ENCODE measurements around the gene RYR1.

RYR1 gene

DNA sequence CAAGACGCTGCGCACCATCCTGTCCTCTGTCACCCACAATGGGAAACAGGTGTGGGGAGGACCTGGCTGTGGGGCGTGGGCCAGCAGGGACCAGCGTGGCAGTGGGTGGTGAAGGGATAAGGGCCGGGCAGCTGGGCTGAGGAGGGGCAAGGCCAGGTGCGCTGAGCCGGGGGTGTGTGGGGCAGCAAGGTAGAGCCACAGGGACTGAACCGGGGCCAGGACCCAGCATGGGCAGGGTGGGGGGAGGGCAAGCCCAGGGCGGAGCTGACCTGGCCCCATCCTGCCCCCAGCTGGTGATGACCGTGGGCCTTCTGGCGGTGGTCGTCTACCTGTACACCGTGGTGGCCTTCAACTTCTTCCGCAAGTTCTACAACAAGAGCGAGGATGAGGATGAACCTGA lies 146.6 kb downstream of the RYR1 start:
- no peaks in the 10 kb centered on the region; the same call in 1 of the 2 replicates for H3F3A ChIP-seq (ENCODE audit: control insufficient read depth, insufficient read depth)
- no peak overlapping the region for H3K4me2 ChIP-seq (ENCODE audit: low read length)
- no peaks in the 10 kb centered on the region for H4K20me1 ChIP-seq (ENCODE audit: control insufficient read depth, insufficient read depth, low read depth, low read length)
- H3K79me2 ChIP-seq (ENCODE audit: control insufficient read depth, low read length): no peaks in the 10 kb centered on the region
- H3K27ac ChIP-seq (ENCODE audit: low read depth, low read length): no peak overlapping the region
- no peak overlapping the region for H3K4me3 ChIP-seq (ENCODE audit: low read length)
- no peaks in the 10 kb centered on the region for H3K9me3 ChIP-seq (ENCODE audit: control insufficient read depth, insufficient read depth, low read length)
- peaks cover 16% of the 10 kb centered on the region for H3K4me1 ChIP-seq (ENCODE audit: control insufficient read depth, low read length)
- H3K27me3 ChIP-seq (ENCODE audit: control insufficient read depth, low read length): no peaks in the 10 kb centered on the region
- TF ChIP-seq EZH2phosphoT487 (IDR thresholded peaks at IDR 0.05; ENCODE audit: borderline replicate concordance, low read length): no peak
- TF ChIP-seq, protein P1, sequence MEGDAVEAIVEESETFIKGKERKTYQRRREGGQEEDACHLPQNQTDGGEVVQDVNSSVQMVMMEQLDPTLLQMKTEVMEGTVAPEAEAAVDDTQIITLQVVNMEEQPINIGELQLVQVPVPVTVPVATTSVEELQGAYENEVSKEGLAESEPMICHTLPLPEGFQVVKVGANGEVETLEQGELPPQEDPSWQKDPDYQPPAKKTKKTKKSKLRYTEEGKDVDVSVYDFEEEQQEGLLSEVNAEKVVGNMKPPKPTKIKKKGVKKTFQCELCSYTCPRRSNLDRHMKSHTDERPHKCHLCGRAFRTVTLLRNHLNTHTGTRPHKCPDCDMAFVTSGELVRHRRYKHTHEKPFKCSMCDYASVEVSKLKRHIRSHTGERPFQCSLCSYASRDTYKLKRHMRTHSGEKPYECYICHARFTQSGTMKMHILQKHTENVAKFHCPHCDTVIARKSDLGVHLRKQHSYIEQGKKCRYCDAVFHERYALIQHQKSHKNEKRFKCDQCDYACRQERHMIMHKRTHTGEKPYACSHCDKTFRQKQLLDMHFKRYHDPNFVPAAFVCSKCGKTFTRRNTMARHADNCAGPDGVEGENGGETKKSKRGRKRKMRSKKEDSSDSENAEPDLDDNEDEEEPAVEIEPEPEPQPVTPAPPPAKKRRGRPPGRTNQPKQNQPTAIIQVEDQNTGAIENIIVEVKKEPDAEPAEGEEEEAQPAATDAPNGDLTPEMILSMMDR (IDR thresholded peaks at IDR 0.05; ENCODE audit: low read depth, low read length, poor library complexity, severe bottlenecking): no peak
- H3K9me2 ChIP-seq (replicated peaks; ENCODE audit: control insufficient read depth, low read length): no peaks in the 10 kb centered on the region
- H3K36me3 ChIP-seq (ENCODE audit: control insufficient read depth, low read length): no peaks in the 10 kb centered on the region

DNA sequence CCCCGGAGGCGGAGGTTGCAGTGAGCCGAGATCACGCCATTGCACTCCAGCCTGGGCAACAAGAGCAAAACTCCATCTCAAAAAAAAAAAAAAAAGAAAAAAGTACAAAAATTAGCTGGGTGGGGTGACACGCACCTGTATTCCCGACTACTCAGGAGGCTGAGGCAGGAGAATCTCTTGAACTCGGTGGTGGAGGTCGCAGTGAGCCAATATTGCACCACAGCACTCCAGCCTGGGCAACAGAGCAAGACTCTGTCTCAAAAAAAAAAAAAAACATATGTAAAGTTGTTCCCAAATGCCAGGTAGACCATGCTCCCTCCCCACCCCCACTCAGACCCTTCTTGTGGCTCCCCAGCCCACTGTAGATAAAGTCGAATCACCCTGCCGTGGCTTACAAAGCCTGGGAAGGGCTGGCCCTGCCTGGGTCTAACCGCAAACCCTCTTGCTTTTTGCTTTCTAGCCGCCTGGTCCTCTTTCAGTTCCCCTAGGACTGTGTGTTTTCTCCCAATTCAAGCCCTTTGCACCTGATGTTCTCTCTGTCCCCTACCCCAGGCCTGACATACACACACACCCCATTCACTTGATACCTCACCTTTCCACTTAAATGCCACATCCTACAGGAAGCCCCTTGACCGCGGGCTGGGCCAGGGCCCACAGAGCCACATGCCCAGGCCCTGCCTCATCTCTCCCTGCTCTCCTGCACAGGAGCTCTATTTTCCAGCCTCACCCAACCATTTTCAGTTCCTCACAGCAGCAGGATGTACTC lies 149.9 kb downstream of the RYR1 start:
- Histone ChIP-seq H3K27ac (ENCODE audit: low read depth, low read length) (no peak overlapping the region), H3K9me2 (replicated peaks; ENCODE audit: control insufficient read depth, low read length) (no peaks in the 10 kb centered on the region), H3K9me3 (ENCODE audit: control insufficient read depth, insufficient read depth, low read length) (no peaks in the 10 kb centered on the region), H3K4me1 (ENCODE audit: control insufficient read depth, low read length) (peaks cover 16% of the 10 kb centered on the region), H3K79me2 (ENCODE audit: control insufficient read depth, low read length) (no peaks in the 10 kb centered on the region), H3F3A (ENCODE audit: control insufficient read depth, insufficient read depth) (no peaks in the 10 kb centered on the region; the same call in 1 of the 2 replicates), H3K4me2 (ENCODE audit: low read length) (peak overlapping the region; percentile 36; the same call in 1 of the 2 replicates), H3K27me3 (ENCODE audit: control insufficient read depth, low read length) (no peaks in the 10 kb centered on the region), H3K36me3 (ENCODE audit: control insufficient read depth, low read length) (peaks cover 5% of the 10 kb centered on the region), H4K20me1 (ENCODE audit: control insufficient read depth, insufficient read depth, low read depth, low read length) (no peaks in the 10 kb centered on the region), H3K4me3 (ENCODE audit: low read length) (no peak overlapping the region)
- TF ChIP-seq, protein P1 (IDR thresholded peaks at IDR 0.05; ENCODE audit: low read depth, low read length, poor library complexity, severe bottlenecking): no peak
- TF ChIP-seq EZH2phosphoT487 (IDR thresholded peaks at IDR 0.05; ENCODE audit: borderline replicate concordance, low read length): no peak

DNA sequence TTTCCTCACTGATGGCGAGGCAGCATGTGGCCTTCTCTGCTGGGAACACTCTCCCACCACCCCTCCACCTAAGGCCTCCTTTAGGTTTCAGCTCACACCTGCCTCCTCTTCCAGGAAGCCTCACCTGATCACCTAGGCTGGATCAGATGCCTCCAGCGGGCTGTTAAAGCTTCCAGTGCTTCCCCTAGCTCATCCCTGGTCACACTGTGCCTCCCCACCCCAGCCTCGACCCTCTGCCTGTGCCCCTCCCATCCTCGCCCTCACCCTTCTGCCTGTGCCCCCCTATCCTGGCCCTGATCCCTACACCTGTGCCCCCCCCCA lies 150.5 kb downstream of the RYR1 start:
- H3K27ac ChIP-seq (ENCODE audit: low read depth, low read length): no peak overlapping the region
- peak overlapping the region; percentile 36; the same call in 1 of the 2 replicates for H3K4me2 ChIP-seq (ENCODE audit: low read length)

DNA sequence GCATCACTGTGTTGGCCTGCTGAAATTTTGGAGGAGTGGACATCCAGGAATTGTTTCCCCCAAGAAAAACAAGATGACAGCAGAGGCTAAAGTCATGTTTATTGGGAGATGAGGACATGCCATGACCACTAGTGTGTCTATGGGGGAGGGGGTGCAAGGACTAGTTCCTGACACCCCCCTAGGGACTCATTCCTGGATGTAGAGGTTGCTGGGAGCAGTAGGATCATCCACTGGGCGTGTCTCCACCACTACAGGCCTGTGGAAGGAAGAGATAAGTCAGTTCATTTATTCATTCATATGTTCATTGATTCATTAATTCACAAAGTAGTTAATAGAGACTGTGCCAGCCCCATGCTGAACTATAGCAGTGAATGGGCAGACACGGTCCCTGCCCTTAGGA lies 154.1 kb downstream of the RYR1 start:
- no peaks in the 10 kb centered on the region for H3K9me3 ChIP-seq (ENCODE audit: control insufficient read depth, insufficient read depth, low read length)
- H3K9me2 ChIP-seq (replicated peaks; ENCODE audit: control insufficient read depth, low read length): no peaks in the 10 kb centered on the region
- H3K4me2 ChIP-seq (ENCODE audit: low read length): no peak overlapping the region
- TF ChIP-seq EZH2phosphoT487 (IDR thresholded peaks at IDR 0.05; ENCODE audit: borderline replicate concordance, low read length): no peak
- TF ChIP-seq, protein P1 (IDR thresholded peaks at IDR 0.05; ENCODE audit: low read depth, low read length, poor library complexity, severe bottlenecking): no peak
- peaks cover 9% of the 10 kb centered on the region for H3K4me1 ChIP-seq (ENCODE audit: control insufficient read depth, low read length)
- H3K79me2 ChIP-seq (ENCODE audit: control insufficient read depth, low read length): no peaks in the 10 kb centered on the region
- H3K4me3 ChIP-seq (ENCODE audit: low read length): no peak overlapping the region
- no peaks in the 10 kb centered on the region; the same call in 1 of the 2 replicates for H3F3A ChIP-seq (ENCODE audit: control insufficient read depth, insufficient read depth)
- H4K20me1 ChIP-seq (ENCODE audit: control insufficient read depth, insufficient read depth, low read depth, low read length): no peaks in the 10 kb centered on the region
- peaks cover 5% of the 10 kb centered on the region for H3K36me3 ChIP-seq (ENCODE audit: control insufficient read depth, low read length)
- H3K27ac ChIP-seq (ENCODE audit: low read depth, low read length): no peak overlapping the region
- no peaks in the 10 kb centered on the region for H3K27me3 ChIP-seq (ENCODE audit: control insufficient read depth, low read length)

More for the DNA sequence above, 150.5 kb downstream of the RYR1 start:
- no peaks in the 10 kb centered on the region for H4K20me1 ChIP-seq (ENCODE audit: control insufficient read depth, insufficient read depth, low read depth, low read length)
- peaks cover 11% of the 10 kb centered on the region for H3K4me1 ChIP-seq (ENCODE audit: control insufficient read depth, low read length)
- no peaks in the 10 kb centered on the region for H3K9me2 ChIP-seq (replicated peaks; ENCODE audit: control insufficient read depth, low read length)
- peaks cover 5% of the 10 kb centered on the region for H3K36me3 ChIP-seq (ENCODE audit: control insufficient read depth, low read length)
- no peaks in the 10 kb centered on the region; the same call in 1 of the 2 replicates for H3F3A ChIP-seq (ENCODE audit: control insufficient read depth, insufficient read depth)
- H3K9me3 ChIP-seq (ENCODE audit: control insufficient read depth, insufficient read depth, low read length): no peaks in the 10 kb centered on the region
- no peaks in the 10 kb centered on the region for H3K27me3 ChIP-seq (ENCODE audit: control insufficient read depth, low read length)
- H3K79me2 ChIP-seq (ENCODE audit: control insufficient read depth, low read length): no peaks in the 10 kb centered on the region
- TF ChIP-seq EZH2phosphoT487 (IDR thresholded peaks at IDR 0.05; ENCODE audit: borderline replicate concordance, low read length): no peak
- H3K4me3 ChIP-seq (ENCODE audit: low read length): no peak overlapping the region
